HepG2 (cell line): ENCODE measurements around the gene CD81. TPM values are rescaled to one million over a fixed set of nuclear protein-coding genes. Genes with fewer than 3 reads are reported as not detected.
A peak's percentile ranks its signal among the peaks of the same experiment; 100 is the strongest.

Experiments used
- AKAP8 ChIP-seq: sonication (generic); formaldehyde crosslinking; IDR thresholded peaks from 2 replicates; pipeline ENCODE4 v1.5.1; 2020; ENCODE audit warnings: mild to moderate bottlenecking, missing genetic modification reagents
- EP300 ChIP-seq, 3 experiments: sonication (generic) in 1 of 3; formaldehyde crosslinking in 1 of 3; IDR thresholded peaks; 2 replicates each; pipeline versions ENCODE4 v1.5.1 to v1.6.1; 2011 to 2020; ENCODE audit warnings: low read depth in 2 of 3, low read length in 2 of 3, borderline replicate concordance in 1 of 3, improper control_type of control experiment in 1 of 3, mild to moderate bottlenecking in 1 of 3, missing genetic modification reagents in 1 of 3, moderate library complexity in 1 of 3
- HNRNPL ChIP-seq: fragments of 200-400 bp; formaldehyde crosslinking; IDR thresholded peaks from 2 replicates; pipeline ENCODE4 v1.6.1; 2017; ENCODE audit warnings: mild to moderate bottlenecking, low read depth, low read length
- HOXD1 ChIP-seq: sonication (generic); formaldehyde crosslinking; IDR thresholded peaks from 2 replicates; pipeline ENCODE4 v1.5.0; 2020; ENCODE audit warnings: missing genetic modification reagents
- KDM3A ChIP-seq: IDR thresholded peaks from 2 replicates; pipeline ENCODE4 v1.6.1; 2018; ENCODE audit warnings: low read depth, missing compliant biosample characterization
- MAFG ChIP-seq: sonication (generic); formaldehyde crosslinking; IDR thresholded peaks from 2 replicates; pipeline ENCODE4 v1.5.1; 2020; ENCODE audit warnings: mild to moderate bottlenecking, missing genetic modification reagents
- MED1 ChIP-seq: sonication (generic); formaldehyde crosslinking; IDR thresholded peaks from 2 replicates; pipeline ENCODE4 v1.4.0; 2020; ENCODE audit warnings: missing genetic modification reagents
- MED13 ChIP-seq: sonication (generic); formaldehyde crosslinking; IDR thresholded peaks from 2 replicates; pipeline ENCODE4 v1.5.0; 2020; ENCODE audit warnings: missing genetic modification reagents
- MED8 ChIP-seq: sonication (generic); formaldehyde crosslinking; IDR thresholded peaks from 2 replicates; pipeline ENCODE4 v1.8.1; 2023; ENCODE audit warnings: mild to moderate bottlenecking, missing genetic modification reagents; ENCODE audit not compliant: insufficient replicate concordance
- MEF2D ChIP-seq: sonication (generic); formaldehyde crosslinking; IDR thresholded peaks from 2 replicates; pipeline ENCODE4 v1.5.1; 2020; ENCODE audit warnings: mild to moderate bottlenecking, missing genetic modification reagents
- NONO ChIP-seq, 2 experiments: fragments of 450-650 bp in 1 of 2; sonication (generic) in 1 of 2; formaldehyde crosslinking in 1 of 2; IDR thresholded peaks in 1 of 2; conservative IDR thresholded peaks in 1 of 2; 2 replicates each; pipeline versions ENCODE4 v1.6.1 to v1.8.0; 2017 to 2022; ENCODE audit warnings: mild to moderate bottlenecking in 1 of 2, missing genetic modification reagents in 1 of 2, moderate library complexity in 1 of 2
- NRL ChIP-seq: sonication (generic); formaldehyde crosslinking; IDR thresholded peaks from 2 replicates; pipeline ENCODE4 v1.5.0; 2020; ENCODE audit warnings: missing genetic modification reagents, mild to moderate bottlenecking, moderate library complexity, borderline replicate concordance
- PHF20 ChIP-seq: sonication (generic); formaldehyde crosslinking; IDR thresholded peaks from 2 replicates; pipeline ENCODE4 v1.5.0; 2020; ENCODE audit warnings: mild to moderate bottlenecking, missing genetic modification reagents
- RAD21 ChIP-seq: fragments of 450-650 bp; formaldehyde crosslinking; IDR thresholded peaks from 2 replicates; pipeline ENCODE4 v1.5.0; 2020; ENCODE audit warnings: mild to moderate bottlenecking
- RBM39 ChIP-seq: fragments of 200-400 bp; formaldehyde crosslinking; IDR thresholded peaks from one replicate; pipeline ENCODE4 v1.6.1; 2018; ENCODE audit warnings: antibody characterized with exemption, mild to moderate bottlenecking, low read depth, low read length; ENCODE audit not compliant: poor library complexity, severe bottlenecking
- TERF1 ChIP-seq: sonication (generic); formaldehyde crosslinking; IDR thresholded peaks from 2 replicates; pipeline ENCODE4 v1.8.0; 2022; ENCODE audit warnings: mild to moderate bottlenecking, missing genetic modification reagents, moderate library complexity
- TRIM24 ChIP-seq: sonication (generic); formaldehyde crosslinking; IDR thresholded peaks from 2 replicates; pipeline ENCODE4 v1.8.0; 2022; ENCODE audit warnings: mild to moderate bottlenecking, missing genetic modification reagents
- ZMAT3 ChIP-seq: sonication (generic); formaldehyde crosslinking; conservative IDR thresholded peaks from 2 replicates; pipeline ENCODE4 v1.7.0; 2021; ENCODE audit warnings: missing genetic modification reagents
- ZNF263 ChIP-seq: sonication (generic); formaldehyde crosslinking; IDR thresholded peaks from 2 replicates; pipeline ENCODE4 v1.4.0; 2020; ENCODE audit warnings: missing genetic modification reagents
- ZNF274 ChIP-seq: sonication (generic); formaldehyde crosslinking; IDR thresholded peaks from 2 replicates; pipeline ENCODE4 v1.5.1; 2020; ENCODE audit warnings: mild to moderate bottlenecking, missing genetic modification reagents
- ZNF350 ChIP-seq: sonication (generic); formaldehyde crosslinking; IDR thresholded peaks from 2 replicates; pipeline ENCODE4 v1.4.0; 2020; ENCODE audit warnings: mild to moderate bottlenecking, low read depth, missing genetic modification reagents, borderline replicate concordance
- ZNF496 ChIP-seq: sonication (generic); formaldehyde crosslinking; IDR thresholded peaks from 2 replicates; pipeline ENCODE4 v1.8.1; 2023; ENCODE audit warnings: mild to moderate bottlenecking, moderate library complexity, missing genetic modification reagents; ENCODE audit not compliant: insufficient replicate concordance
- ZNF513 ChIP-seq: sonication (generic); formaldehyde crosslinking; conservative IDR thresholded peaks from 2 replicates; pipeline ENCODE4 v1.5.0; 2020; ENCODE audit warnings: missing genetic modification reagents
- ZNF704 ChIP-seq: sonication (generic); formaldehyde crosslinking; IDR thresholded peaks from 2 replicates; pipeline ENCODE4 v1.8.1; 2023; ENCODE audit warnings: mild to moderate bottlenecking, inconsistent platforms, moderate library complexity, missing genetic modification reagents, borderline replicate concordance
- polyA plus RNA-seq, 8 experiments: library from polyadenylated mRNA; depleted of rRNA in 3 of 8; stranded (reverse) in 7 of 8; unstranded in 1 of 8; fragments of >200 nt; fragmentation: Illumina TruSeq in 4 of 8; extraction: Trizol in 4 of 8; gene quantifications; 2 replicates each; pipeline versions ENCODE4 v1.2.1 to v1.2.3, GENCODE V29; 2011 to 2016; ENCODE audit warnings: low read depth in 4 of 8, missing spikeins in 1 of 8, mixed read lengths in 1 of 8; ENCODE audit not compliant: insufficient read depth in 1 of 8
- total RNA-seq, 5 experiments: library from RNA; depleted of rRNA; stranded (reverse); fragments of >200 nt; fragmentation: Illumina TruSeq; extraction: Trizol; gene quantifications; 2 replicates each; pipeline ENCODE4 v1.2.3, GENCODE V29; 2016; ENCODE audit warnings: low read depth in 1 of 5

The CD81 gene
- total and polyA plus RNA-seq, 2 of the 13 experiments (the other 11 are each of a cell fraction or from before 2014, with no cell fraction given): not detected

- 0 out of 2 replicates have a peak, but pooled peaks have one; percentile 85 for TF ChIP-seq ZNF513 (CRISPR knock-in tag)
- TF ChIP-seq ZMAT3 (CRISPR knock-in tag): peak; percentile 56; the same call in 1 of the 2 replicates
- peak; percentile 73; the same call in 1 of the 2 replicates for TF ChIP-seq HNRNPL
- no peak for TF ChIP-seq NONO (IDR thresholded peaks at IDR 0.05)
- peak; percentile 52; the same call in 1 of the 2 replicates for TF ChIP-seq NONO (CRISPR knock-in tag; conservative IDR thresholded peaks at IDR 0.05)
- TF ChIP-seq ZNF274 (CRISPR knock-in tag): 0 out of 2 replicates have a peak, but pooled peaks have one; percentile 36
- TF ChIP-seq NRL: peak; percentile 17; the same call in 1 of the 2 replicates
- TF ChIP-seq RBM39: peak; percentile 80
- TF ChIP-seq RAD21: peak; percentile 96
- no peak for TF ChIP-seq ZNF496 (CRISPR knock-in tag)
- TF ChIP-seq ZNF350: peak; percentile 15; the same call in 1 of the 2 replicates
- no peak for TF ChIP-seq EP300 (IDR thresholded peaks at IDR 0.05; ENCODE audit: low read depth in 2 of 2, low read length in 2 of 2)
- TF ChIP-seq EP300 (CRISPR knock-in tag; IDR thresholded peaks at IDR 0.05; ENCODE audit: borderline replicate concordance): no peak
- peak; percentile 88 for TF ChIP-seq ZNF263 (CRISPR knock-in tag)
- TF ChIP-seq PHF20 (CRISPR knock-in tag): peak; percentile 54; the same call in 1 of the 2 replicates
- peak; percentile 31; the same call in 1 of the 2 replicates for TF ChIP-seq MEF2D (CRISPR knock-in tag)
- TF ChIP-seq ZNF704 (CRISPR knock-in tag): no peak
- 0 out of 2 replicates have a peak, but pooled peaks have one; percentile 50 for TF ChIP-seq AKAP8 (CRISPR knock-in tag)
- TF ChIP-seq HOXD1 (CRISPR knock-in tag): 0 out of 2 replicates have a peak, but pooled peaks have one; percentile 42
- TF ChIP-seq TERF1: no peak
- no peak for TF ChIP-seq MAFG (CRISPR knock-in tag)
- TF ChIP-seq TRIM24: no peak
- no peak for TF ChIP-seq MED8 (CRISPR knock-in tag)
- 0 out of 2 replicates have a peak, but pooled peaks have one; percentile 72 for TF ChIP-seq MED13 (CRISPR knock-in tag)
- 0 out of 2 replicates have a peak, but pooled peaks have one; percentile 15 for TF ChIP-seq MED1
- TF ChIP-seq KDM3A (CRISPR knock-in tag): peak; percentile 69; the same call in 1 of the 2 replicates
Observed at GRCh38 chr11:2420502-2421225, 43.6 kb downstream of the CD81 start (continued).
